ENCODE data around the gene UBA52.
"Not testable (repeated sequence)": the region's sequence is repeated elsewhere in the genome, so short reads cannot be mapped to it uniquely, and the experiment has no call there.

UBA52 gene

GRCh38 chr19:18571564-18572344 lies at the start of gene UBA52:
UBA52 (plus strand) TSS chr19:18571857; CDS start chr19:18573301, 1,444 bp downstream.
- FAIRE-seq, result peak; percentile 77

- FAIRE-seq, result peak; percentile 97
Measured at GRCh38 chr19:18522124-18522861, 49.4 kb upstream of the UBA52 start.

GRCh38 chr19:18522862-18523440 lies 48.7 kb upstream of the UBA52 start:
- FAIRE-seq, result not testable (repeated sequence)

GRCh38 chr19:18523841-18524240 lies 47.8 kb upstream of the UBA52 start:
- FAIRE-seq, result no peak

- FAIRE-seq, result no peak
Measured at GRCh38 chr19:18526316-18526715, 45.3 kb upstream of the UBA52 start.

- FAIRE-seq, result no peak
Measured at GRCh38 chr19:18529782-18530181, 41.9 kb upstream of the UBA52 start.

- FAIRE-seq, result no peak
Measured at GRCh38 chr19:18531485-18531884, 40.2 kb upstream of the UBA52 start.

GRCh38 chr19:18532168-18532890 lies 39.3 kb upstream of the UBA52 start:
- no peak for FAIRE-seq

GRCh38 chr19:18533058-18533457 lies 38.6 kb upstream of the UBA52 start:
- no peak for FAIRE-seq

GRCh38 chr19:18536475-18536874 lies 35.2 kb upstream of the UBA52 start:
- no peak for FAIRE-seq

GRCh38 chr19:18537431-18537830 lies 34.2 kb upstream of the UBA52 start:
- no peak for FAIRE-seq

- FAIRE-seq, result no peak
Measured at GRCh38 chr19:18538115-18538514, 33.5 kb upstream of the UBA52 start.

- FAIRE-seq, result no peak
Measured at GRCh38 chr19:18539372-18539771, 32.3 kb upstream of the UBA52 start.

- FAIRE-seq, result not testable (repeated sequence)
Measured at GRCh38 chr19:18540200-18540599, 31.5 kb upstream of the UBA52 start.

GRCh38 chr19:18541258-18541991 lies 30.2 kb upstream of the UBA52 start:
- no peak for FAIRE-seq

- no peak for FAIRE-seq
Measured at GRCh38 chr19:18541992-18542940, 29.4 kb upstream of the UBA52 start.

GRCh38 chr19:18542941-18543813 lies 28.5 kb upstream of the UBA52 start, which contains the start of gene FKBP8:
FKBP8 (minus strand) TSS chr19:18543573; CDS start chr19:18541970, 1,603 bp downstream.
- no peak for FAIRE-seq

GRCh38 chr19:18543814-18544475 lies 27.7 kb upstream of the UBA52 start:
- FAIRE-seq, result no peak

GRCh38 chr19:18551631-18552030 lies 20.0 kb upstream of the UBA52 start:
- FAIRE-seq, result no peak

Data from TTC549 (cell line).